HG02870 (cell line): Measurements from ENCODE around the gene COL4A3.
A peak's percentile ranks its signal among the peaks of the same experiment; 100 is the strongest.

Experiments
- ATAC-seq: cut with Tn5 transposase; IDR thresholded peaks from one replicate; pipeline ENCODE4 v1.9.1; 2021; ENCODE audit warnings: mild to moderate bottlenecking, moderate library complexity; ENCODE audit not compliant: unreplicated experiment

The COL4A3 gene

GRCh38 chr2:227285741-227286236 is 121.4 kb downstream of the COL4A3 start:
- ATAC-seq, result no peak

GRCh38 chr2:227287771-227288170 is 123.3 kb downstream of the COL4A3 start:
- ATAC-seq, result no peak

GRCh38 chr2:227292314-227292713 is 127.9 kb downstream of the COL4A3 start:
- no peak for ATAC-seq

- no peak for ATAC-seq
Observed at GRCh38 chr2:227293531-227293930, 129.1 kb downstream of the COL4A3 start.

GRCh38 chr2:227295806-227296205 is 131.4 kb downstream of the COL4A3 start:
- ATAC-seq, result no peak

GRCh38 chr2:227296671-227297405 is 132.4 kb downstream of the COL4A3 start:
- no peak for ATAC-seq

- no peak for ATAC-seq
Observed at GRCh38 chr2:227301523-227301922, 137.1 kb downstream of the COL4A3 start.

- peak; percentile 93 for ATAC-seq
Observed at GRCh38 chr2:227308784-227309183, 144.4 kb downstream of the COL4A3 start.

- no peak for ATAC-seq
Observed at GRCh38 chr2:227310756-227311110, 146.3 kb downstream of the COL4A3 start.

GRCh38 chr2:227311861-227312506 is 147.6 kb downstream of the COL4A3 start:
- ATAC-seq, result no peak

- ATAC-seq, result no peak
Observed at GRCh38 chr2:227312579-227312978, 148.2 kb downstream of the COL4A3 start.

GRCh38 chr2:227313310-227313709 is 148.9 kb downstream of the COL4A3 start:
- no peak for ATAC-seq

- ATAC-seq, result no peak
Observed at GRCh38 chr2:227317834-227318233, 153.4 kb downstream of the COL4A3 start.

GRCh38 chr2:227320305-227321094 is 156.1 kb downstream of the COL4A3 start:
- no peak for ATAC-seq

GRCh38 chr2:227322530-227323205 is 158.2 kb downstream of the COL4A3 start:
- no peak for ATAC-seq

- ATAC-seq, result no peak
Observed at GRCh38 chr2:227323818-227324217, 159.4 kb downstream of the COL4A3 start.

- no peak for ATAC-seq
Observed at GRCh38 chr2:227324642-227324994, 160.2 kb downstream of the COL4A3 start.

GRCh38 chr2:227324995-227325838 is 160.8 kb downstream of the COL4A3 start, which contains the start of gene MFF:
TSS of gene MFF (plus strand) at chr2:227325251. CDS start at chr2:227330666, 5,415 bp downstream.
- ATAC-seq, result peak; percentile 96

GRCh38 chr2:227325839-227326195 is 161.4 kb downstream of the COL4A3 start:
- no peak for ATAC-seq

- ATAC-seq, result no peak
Observed at GRCh38 chr2:227326783-227327182, 162.4 kb downstream of the COL4A3 start.
